Posterior cingulate gyrus (tissue), 11 donors: ENCODE results near the gene GNAS-AS1.

ENCODE experiments used
- DNase-seq, 10 donors: peaks; one replicate each; pipeline versions ENCODE4 v3.0.0 to v3.0.0-alpha.2; 2020 to 2021; ENCODE audit warnings: mixed read lengths in 3 of 10
- intact Hi-C: fragments of 100-400 bp; cut with DNase I; formaldehyde crosslinking; loops from one replicate; pipeline ENCODE4 v1.15.1; 2023

The GNAS-AS1 gene

DNA sequence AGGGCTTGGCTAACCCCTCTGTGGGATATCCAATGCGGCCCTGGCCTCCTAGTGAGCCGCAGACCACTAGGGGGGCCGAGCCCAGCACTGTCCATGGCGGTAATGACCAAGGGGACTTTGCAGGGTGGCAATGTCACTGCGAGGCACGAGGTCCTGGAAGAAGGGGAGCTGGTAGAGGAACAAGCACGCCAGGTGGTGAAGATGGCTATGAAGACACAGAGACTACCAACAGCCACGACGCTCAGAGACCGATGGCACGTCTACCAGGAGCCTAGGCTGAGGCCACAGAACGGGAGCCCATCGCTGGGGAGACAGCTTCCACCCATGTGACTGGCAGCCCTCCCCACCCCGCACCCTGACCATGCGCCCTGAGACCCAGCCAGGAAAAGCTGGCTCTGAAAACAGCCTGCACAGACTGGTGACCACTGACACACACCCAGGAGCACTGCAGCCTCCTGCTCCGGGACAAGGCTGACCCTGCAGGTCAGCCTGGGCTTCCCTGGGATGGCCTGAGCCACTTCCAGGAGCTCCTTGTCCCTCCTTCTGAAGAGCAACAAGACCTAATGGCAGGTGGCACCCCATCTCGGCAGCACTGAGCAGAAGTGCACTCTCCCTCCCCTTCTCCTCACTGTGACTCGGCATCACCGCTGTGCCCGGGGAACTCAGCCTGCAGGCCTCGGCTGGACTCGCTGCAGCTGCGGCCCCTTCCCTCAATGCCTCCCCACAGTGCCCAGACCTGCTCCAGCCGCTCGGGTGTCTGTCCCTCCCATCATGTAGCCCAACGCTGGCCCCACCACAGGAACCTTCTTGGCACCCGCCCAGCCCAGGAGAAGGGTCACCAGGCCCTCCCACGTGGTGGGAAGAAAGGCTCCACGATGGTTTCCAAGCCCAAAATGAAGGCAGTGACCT is 56.9 kb downstream of the GNAS-AS1 start:
- intact Hi-C loops = no loop called here
- DNase-seq = peak in 3 of 10 donors; percentile 40 to 73 (median 57)

DNA sequence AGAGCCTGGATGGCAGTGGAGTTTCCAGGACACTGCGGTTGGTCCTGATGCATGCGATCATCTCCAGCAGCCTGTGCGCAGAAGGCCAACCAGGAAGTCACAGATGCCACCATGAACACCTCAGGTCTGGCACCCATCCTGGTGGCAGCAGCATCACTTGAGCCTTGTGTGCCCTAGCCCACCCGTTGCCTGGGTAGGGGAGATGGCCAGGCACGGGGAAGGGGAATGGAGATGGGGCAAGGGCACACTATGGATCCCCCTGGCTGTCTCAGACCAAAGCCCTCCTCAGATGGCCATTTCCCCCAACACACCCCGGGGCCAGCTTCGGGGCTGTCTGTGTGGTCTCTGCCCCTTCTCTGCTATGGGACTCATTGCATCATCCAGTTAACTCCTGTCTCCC is 58.3 kb downstream of the GNAS-AS1 start:
- intact Hi-C loops = no loop called here
- DNase-seq = peak in 2 of 10 donors; percentile 55 to 56

DNA sequence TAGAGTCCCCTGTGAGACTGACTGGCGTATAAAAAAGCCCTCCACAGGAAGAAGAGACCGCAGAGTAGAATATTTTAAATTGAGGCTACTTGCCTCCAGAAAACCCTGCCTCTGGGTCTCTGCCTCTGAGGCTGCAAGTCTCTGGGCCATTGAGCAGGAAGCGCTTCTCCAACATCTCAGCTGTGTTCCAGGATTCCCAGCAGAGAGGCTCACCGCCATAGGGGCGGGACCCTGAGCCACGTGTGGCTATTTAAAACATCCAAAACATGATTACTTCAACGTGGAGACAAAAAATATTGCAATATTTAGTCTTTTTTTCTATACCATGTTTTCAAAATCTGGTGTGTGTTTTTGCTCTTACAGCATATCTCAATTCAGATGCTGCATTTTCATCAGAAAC is 59.4 kb downstream of the GNAS-AS1 start:
- intact Hi-C loops = no loop called here
- peak in 1 of 10 donors; percentile 2 for DNase-seq

DNA sequence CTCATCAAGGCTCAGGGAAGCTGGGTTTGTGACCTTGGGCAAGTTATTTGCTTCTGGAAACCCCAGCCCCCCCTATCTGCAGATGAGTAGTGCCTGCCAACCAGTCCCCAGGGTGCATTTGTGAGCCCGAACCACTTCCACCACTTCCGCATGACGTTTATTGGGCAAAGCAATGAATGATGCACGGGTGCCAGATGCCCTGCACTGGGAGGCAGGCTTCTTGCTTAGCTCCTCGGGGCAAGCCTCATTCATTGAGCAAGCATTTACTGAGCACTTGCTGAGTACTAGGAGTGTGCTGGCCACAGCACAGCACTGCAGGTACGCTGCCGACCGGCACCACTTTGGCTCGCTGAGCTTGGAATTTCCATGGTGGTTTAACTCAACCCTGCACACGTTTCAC is 60.2 kb downstream of the GNAS-AS1 start:
- intact Hi-C loops = no loop called here
- peak in 1 of 10 donors; percentile 66 for DNase-seq

DNA sequence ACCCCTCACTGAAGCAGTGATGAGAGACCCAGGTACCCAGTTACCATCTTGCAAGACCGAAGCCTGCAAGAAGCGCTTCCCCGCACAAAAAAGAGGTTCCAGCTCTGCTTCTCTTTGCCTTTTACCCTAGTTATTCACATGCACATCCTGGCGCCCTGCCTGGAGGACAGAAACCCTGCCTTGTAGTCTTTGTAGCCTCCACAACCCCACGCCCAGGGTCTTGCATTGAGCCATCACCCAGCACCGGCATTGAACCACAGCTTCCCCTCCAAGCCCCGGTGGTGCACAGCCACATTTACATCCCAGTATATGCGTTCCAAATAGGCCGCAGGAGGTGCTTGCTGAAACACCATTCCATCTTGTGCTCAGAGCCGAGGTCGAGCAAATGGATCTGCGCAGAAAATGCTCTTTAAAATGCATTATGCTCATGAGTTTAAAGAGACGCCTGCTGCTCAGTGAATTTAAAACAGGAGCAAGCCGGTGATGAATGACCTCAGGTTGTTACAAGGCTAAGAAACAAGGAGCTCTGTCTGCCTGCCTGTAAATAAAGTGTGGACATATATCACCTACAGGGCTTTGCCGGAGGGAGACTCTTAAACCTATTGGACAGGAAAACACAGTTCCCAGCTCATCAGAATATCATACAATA is 61.7 kb downstream of the GNAS-AS1 start:
- intact Hi-C loops = no loop called here
- DNase-seq = peak in 1 of 10 donors; percentile 67

DNA sequence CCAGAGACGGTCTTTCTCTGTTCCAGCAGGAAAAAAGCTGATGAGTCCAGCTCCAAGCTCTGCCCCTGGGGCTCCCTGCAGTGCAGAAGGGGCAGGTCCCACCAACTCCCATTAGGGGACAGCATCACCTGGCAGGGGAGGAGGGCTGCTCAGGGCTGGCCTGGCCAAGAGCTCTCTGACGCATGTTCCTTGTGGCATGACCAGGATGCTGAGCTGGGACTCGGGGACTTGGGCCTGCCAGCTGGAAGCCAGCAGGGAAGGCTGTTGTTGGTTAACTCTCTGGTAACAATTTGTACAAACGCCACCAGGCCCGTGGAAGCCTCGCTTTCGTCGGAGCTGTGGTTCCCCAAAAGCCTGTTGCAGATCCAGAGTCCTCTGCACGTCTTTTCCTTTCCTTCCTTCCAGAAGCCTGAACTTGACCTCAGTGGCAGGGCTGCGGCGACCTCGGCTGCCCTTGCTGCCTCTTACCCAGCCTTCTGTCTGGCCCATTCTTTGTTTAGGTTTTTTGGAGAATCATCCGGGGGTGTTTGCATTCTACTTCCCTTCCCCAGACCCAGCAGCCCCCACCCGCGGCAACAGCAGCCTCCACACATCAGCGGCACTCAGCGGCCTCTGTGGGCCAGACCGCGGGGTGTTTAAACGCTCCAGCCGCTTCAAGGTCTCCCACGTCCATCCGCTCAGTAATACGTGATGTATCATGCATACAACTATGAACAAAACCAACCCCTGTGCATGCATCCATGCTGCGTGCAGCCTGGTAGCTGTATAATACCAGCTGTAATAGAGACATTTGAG is 63.3 kb downstream of the GNAS-AS1 start:
- peak in 1 of 10 donors; percentile 69 for DNase-seq
- intact Hi-C loops = no loop called here

DNA sequence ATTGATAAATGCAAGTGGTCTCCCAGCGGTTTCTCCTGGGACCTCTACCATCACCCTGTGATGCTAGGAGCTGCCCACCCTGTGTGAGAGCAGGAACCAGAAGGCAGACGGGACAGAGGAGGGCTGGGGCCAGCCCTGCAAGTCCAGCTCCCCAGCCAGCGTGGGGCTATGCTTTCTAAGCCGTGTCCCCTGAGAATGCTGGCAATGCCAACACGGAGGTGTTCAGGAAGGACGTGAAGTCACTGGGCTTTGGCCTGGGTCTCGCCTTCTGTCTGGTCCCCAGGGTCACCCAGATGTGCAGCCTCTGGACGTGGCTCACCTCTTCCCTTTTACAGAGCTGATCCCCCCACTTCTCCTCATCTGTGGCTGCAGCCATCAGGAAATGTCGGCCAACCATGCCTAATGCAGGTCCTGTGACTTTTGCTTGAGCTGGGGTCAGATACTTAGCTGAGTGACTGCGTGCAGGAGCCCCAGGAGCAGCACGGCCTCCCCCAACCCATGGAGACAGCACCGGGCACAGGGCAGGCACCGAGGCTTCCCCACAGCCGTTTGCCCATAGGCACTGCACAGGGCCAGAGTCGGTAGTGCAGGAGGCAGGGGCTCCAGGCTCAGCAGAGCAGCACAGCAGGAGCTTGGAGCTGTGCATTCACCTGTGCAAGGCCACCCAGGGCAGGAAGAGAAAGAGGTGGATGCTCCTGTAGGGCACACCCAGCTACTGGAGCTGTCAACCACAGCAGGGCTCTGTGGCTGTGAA is 66.2 kb downstream of the GNAS-AS1 start:
- peak in 1 of 10 donors; percentile 80 for DNase-seq
- intact Hi-C loops = no loop called here

DNA sequence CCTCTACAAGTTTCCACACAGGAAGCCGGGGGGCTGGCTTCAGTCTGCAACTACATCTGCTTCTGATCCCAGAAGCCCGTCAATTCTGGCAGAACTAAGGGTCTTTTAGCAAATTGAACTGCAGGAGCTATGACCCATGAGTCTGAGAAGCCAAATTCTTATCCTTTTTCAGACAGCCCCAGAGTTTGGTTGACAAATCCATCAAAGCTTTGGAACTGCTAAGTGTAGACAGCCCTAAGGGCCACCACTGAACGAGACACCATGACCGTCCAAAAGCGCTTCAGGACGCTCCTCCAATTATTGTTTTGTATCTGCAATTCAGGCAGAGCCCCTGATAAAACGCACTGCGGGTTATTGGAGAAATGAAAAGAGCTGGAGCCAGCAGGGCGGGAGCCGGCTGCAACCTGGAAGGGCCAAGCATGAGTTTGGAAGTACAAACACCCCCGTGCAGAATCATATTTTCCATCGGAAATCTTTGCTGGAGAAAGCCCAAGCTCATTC is 67.1 kb downstream of the GNAS-AS1 start:
- intact Hi-C loops = no loop called here
- DNase-seq = no peak

DNA sequence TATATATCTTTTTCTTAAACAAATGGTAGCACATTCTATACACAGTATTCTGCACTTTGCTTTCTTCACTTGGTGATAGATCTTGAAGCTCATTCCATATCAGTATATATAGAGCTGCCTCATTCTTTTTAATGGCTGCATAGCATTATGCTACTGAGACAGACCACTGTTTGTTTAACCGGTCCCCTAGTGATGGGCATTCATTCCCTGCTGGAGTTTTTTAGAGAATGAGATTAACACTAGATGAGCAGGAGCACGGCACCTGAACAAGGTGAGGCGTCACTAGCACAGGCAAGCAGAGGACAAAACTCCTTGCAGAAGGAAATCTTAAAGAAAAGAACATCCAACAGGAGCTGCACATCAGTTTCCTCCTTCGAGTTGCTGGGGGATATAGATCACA is 69.6 kb downstream of the GNAS-AS1 start:
- intact Hi-C loops = no loop called here
- DNase-seq = no peak

DNA sequence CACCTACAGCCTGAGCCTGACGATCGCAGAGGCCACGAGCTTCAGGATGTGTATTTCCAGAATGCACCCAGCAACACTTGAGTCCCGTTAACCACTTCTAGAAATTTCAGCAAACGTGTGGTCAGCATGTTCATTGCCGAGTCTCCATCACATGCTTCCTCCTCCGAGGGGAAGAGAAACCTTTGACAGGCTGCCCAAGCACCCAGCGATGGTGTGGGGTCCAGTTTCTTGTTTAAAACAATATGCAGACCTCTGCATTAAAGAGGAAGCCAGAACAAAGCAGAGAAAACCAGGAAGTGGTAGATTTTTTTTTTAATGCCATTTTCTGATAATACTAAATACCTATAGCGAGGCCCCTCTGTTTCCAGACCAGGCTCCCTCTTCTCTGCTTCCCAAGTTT is 71.9 kb downstream of the GNAS-AS1 start:
- intact Hi-C loops = no loop called here
- DNase-seq = peak in 1 of 10 donors; percentile 43

DNA sequence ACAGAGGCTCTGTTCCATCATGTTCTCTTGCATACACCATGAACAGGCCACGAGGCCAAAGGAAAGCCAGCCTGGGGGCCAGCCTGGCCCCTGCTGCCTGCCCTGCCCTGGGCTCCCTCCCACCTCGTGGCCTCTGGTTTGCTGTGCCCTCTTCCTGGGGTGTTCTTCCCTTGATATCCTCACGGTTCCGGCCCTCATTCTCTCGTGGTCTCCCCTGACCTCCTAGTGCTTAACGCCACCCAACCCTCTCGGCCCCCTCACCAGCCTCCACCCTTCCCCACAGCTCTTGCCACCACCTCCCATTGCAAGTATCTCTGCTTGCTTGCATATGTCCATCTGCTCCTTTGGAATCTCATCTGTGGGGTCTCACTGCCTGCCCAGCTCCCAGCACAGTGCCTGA is 73.0 kb downstream of the GNAS-AS1 start:
- intact Hi-C loops = no loop called here
- DNase-seq = peak in 1 of 10 donors; percentile 33

DNA sequence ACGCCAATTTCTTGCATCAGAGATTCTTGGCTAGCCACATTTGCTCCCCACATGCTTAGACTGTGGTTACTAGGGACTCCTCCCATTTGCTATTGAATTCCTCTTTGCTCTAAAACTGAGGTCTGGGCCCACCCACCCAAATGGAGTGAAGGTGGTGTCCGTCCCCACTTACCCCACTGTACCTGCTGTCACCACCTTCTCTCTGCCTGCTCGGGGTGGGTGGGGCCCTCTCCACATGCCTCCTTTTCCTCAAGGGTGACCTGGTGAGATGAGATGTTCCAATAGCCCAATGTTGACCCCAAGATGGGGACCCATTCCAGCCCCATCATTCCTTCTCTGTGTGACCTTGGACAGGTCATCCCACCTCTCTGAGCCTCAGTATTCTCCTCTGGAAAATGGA is 74.6 kb downstream of the GNAS-AS1 start:
- intact Hi-C loops = no loop called here
- peak in 2 of 10 donors; percentile 40 to 54 for DNase-seq

DNA sequence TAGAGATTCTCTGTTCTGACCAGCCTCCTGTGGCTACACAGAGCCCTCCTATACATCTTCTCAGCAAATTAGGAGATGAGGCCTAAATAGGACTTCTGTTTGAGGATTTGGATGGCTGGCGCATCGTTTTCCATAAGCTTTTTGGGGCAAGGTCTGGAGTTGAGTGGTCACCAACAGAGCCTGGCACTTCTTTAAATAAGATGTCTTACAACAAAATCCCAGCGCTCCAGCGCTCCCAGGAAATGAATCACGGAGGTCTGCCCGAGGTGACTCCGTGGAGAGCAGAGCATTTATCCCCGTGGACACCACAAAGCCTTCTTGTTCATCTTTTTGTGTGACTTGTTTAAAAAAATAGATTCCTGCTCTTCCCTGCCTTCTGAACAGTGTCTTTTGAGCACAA is 75.3 kb downstream of the GNAS-AS1 start:
- peak in 2 of 10 donors; percentile 34 to 53 for DNase-seq
- intact Hi-C loops = no loop called here

DNA sequence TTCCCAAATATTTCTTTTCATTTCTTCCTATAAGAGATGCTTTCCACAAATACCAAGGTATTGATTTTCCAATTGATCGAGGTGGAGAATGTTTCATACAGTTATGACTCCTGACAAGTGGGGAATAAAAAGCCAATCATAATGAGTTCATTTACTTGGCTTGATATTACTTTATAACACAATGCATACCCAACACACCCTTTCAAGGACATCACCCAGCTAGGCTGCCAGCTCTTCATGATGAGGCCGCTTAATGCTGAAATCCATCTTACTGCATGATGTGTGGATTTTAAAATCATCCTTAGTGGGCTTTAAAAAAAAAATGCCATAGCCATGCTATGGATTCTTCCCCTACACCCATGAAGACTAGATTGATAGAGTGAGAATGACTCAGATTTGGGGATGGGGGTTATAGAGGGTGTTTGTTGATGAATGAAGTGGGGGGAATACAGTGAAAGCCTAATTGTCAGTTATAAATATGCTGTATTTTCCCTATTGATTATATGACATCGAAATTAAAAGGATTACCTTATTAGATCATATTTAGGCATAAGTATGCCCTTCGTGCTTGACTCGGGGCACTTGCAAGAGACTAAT is 75.9 kb downstream of the GNAS-AS1 start:
- no peak for DNase-seq
- intact Hi-C loops = no loop called here

DNA sequence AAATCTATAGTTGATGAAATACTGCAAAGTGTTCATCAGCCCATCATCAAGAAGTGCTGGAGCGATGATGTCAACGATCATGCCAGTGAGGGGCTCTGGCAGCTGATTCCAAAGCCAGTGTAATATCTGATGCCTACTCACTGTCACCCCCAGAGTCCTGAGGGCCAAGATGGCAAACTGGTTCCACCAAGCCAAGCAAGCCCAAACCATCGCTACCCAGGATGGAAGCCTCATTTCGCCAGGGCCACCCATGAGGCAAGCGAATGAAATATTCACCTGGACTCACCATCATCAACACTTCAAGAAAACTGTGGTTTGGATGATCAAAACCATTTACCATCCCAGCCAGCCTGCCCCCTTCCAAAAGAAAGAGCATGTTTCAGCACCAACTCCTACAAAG is 76.5 kb downstream of the GNAS-AS1 start:
- intact Hi-C loops = no loop called here
- peak in 1 of 10 donors; percentile 66 for DNase-seq

DNA sequence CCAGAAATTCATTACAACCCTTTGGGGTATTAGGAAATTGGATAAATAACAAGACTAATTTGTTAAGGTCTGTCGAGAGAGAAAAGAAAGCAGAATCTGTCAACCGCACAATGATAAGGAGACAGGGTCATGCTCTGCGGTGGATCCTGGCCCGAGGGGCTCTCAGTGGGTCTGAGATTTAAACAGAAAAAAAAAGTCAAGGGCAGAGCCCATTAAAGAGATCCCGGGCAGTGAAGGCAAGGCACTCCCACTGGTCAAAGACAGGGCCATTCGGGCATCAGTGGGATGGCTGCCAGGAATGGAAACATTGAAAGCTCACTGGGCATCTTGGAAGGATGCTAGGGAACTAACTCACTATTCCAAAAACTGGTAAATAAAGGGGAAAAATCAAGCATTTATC is 77.9 kb downstream of the GNAS-AS1 start:
- intact Hi-C loops = no loop called here
- peak in 1 of 10 donors; percentile 58 for DNase-seq
